NCI-H510A treated with DMSO at 0.1 percent for 48 hours (cell line): ENCODE data around the gene HYDIN.
"Not testable (repeated sequence)": the region's sequence is repeated elsewhere in the genome, so short reads cannot be mapped to it uniquely, and the experiment has no call there.

Experiments used
- DNase-seq: peaks from one replicate; lab custom pipeline; 2025; lab: John Stamatoyannopoulos, UW

The HYDIN gene

DNA sequence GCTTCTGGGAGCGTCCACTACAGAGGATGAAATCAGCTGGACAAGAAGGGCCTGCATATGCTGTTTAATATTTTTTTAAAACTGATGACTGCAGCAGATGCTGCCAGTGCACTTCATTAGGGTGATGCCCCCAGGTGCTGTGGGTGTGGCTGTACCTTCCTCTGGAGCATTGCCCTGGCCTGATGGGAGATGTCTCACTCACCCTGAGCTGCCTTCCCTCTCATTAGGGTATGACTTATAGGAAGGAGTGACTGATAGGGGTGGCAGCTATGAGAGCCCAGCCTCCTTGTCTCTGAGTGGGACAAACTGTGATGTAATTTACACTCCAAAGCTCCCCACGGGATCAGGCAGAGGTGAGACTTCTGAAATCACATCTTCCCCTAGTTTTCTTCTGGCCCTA is 234.7 kb downstream of the HYDIN start:
- DNase-seq, result not testable (repeated sequence)

DNA sequence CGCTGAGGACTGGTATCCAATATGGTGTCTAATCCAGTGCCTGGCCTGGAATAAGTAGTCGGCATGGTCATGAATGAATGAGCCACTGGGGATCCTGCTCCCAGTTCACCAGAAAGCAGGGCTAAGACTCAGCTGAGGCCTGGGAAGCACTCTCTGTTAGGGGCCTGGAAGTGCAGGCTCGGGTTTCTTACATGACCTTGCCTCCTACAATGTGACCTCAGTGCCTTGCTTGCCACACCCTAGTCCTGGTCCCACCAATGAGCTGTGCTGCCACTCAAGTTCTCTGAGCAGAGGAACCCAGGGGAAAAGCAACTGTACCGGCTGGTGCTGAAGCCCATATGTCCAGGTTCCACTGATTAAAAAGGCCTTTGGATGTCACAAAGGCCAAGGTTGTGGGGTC is 238.0 kb downstream of the HYDIN start:
- not testable (repeated sequence) for DNase-seq

DNA sequence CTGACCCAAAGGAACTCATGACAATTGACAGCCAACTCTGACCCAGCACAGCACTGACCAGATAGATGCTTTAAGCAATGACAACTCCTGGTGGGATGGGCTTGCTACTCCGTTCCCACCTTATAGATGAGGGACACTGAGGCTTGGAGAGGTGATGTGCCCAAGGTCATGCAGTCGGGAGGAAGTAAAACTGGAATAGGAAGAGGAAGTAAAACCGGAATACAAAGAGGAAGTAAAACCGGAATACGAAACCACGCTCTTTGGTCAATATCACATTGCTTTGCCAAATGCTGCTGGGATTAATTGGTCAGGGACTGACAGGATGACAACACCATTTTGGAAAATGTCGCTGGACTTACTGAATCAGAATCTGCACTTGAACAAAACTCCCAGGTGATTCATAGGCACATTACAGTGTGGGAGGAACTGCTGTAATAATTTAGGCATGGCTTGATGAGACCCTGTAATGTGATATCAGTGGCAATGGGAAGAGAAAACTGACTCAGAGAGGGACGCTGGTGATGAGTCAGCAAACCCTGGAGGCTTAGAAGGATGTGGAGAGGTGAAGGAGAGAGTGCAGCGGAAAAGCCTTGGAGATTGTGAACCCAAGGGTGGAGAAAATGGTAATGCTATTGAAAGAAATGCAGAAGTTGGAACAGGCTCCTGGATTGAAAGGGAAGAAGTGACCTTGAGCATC is 243.4 kb downstream of the HYDIN start:
- DNase-seq, result not testable (repeated sequence)

DNA sequence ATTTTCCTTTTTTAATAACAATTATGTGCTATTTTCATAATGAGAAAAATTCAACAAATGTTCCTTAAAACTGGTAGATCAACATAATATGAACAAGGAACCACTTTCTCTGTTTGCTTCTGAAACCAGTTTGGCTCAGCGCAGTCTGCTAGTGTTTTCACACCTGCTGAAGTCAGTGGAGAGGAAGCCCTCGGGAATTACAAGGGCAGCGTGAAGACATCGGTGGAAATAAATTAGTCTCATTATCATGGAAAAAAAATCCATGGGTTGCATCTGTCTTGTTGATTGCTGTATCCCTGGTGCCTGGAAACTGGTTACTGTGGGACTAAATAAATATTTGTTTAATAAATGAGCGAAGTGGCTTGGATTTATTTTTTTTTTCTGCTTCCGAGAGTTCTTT is 245.8 kb downstream of the HYDIN start:
- peak; percentile 1 for DNase-seq

DNA sequence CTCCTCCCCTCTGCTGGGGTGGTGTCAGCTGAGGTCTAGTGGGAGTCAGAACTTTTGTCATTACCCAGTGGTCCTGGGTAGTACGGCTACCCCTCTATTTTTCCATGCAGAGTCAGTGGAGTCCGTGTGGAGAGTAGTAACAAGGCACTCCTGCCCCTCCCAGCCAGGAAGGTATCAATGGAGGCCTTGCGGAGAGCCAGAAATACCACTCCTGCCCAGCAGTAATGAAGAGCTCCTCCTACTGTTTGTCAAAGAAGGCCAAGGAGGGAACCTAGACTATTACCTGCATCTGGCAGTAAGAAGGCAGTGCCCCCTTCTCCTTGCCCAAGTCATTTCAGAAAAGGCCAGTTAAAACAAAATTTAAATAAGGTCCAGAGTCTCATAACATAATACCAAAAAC is 262.2 kb downstream of the HYDIN start:
- not testable (repeated sequence) for DNase-seq

DNA sequence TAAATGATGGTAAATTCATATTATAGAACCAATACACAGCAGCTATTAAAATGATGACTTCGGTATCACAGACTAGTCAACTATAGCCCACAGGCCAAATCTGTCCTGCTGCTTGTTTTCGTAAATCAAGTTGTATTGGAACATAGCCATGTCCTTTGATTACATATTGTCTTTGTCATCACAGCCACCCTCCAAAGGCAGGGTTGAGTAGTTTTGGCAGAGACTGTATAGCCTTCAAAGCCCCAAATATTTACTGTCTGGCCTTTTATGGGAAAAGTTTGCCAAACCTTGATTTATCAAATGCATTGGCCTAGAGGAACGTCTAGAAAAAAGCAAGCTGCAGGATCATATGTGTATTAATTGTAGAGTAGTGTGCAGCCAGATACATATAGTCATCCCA is 270.4 kb downstream of the HYDIN start:
- DNase-seq, result not testable (repeated sequence)

DNA sequence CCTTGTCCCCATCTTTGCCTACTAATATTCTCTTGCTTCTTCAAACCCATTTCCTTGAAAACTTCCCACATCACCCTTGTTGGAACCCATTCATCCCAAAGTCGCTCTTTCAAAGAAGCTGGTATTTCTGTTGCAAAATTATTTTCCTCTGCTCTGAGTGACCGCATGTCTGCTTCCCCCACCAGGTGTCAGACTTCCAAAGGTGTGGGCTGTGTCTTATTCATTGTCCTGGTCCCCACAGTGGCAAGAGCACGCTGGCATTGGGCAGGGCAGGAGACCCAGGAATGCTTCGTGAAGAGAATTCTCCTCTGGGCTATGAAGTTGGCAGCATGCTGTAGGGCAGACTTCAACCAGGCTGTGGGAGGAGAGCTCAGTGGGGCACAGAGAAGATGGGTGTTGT is 275.6 kb downstream of the HYDIN start:
- not testable (repeated sequence) for DNase-seq

DNA sequence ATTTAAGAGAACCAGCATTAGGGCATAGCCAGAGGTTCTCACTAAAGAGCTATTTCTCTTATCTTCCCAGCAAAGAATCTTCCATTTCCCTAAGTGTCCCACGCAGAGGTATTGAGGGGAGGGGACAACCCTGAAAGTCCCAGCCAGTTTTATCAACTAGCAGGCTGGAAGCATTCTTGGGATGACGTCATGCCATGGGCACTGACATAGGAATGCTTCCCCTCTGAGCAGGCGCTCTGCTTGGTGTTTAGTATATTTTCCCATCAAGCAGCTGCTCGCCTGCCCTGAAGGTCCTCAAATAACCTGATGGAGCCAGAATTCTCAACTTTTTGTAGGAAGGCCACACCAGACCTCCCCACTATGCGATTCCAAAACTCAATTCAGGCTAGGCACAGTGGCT is 276.7 kb downstream of the HYDIN start:
- not testable (repeated sequence) for DNase-seq

DNA sequence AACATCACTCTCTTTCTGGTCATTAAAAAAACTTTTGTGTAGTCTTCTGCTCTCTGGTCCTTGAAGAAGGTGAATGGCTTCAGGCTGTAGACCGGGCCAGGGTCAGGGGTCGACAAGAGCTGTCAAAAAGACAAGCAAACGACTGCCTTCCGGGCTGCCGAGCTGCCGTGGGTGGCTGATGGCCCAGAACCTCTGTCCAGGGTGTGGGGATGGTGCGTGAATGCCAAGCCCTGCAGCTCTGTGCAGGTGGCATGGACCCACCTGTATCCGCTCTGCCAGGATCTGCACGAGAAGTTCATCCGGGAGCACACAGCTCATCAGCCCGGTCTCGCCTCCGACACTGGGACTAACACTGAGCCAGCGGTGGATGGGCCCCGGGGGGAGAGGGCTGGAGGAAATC is 287.0 kb downstream of the HYDIN start:
- not testable (repeated sequence) for DNase-seq

DNA sequence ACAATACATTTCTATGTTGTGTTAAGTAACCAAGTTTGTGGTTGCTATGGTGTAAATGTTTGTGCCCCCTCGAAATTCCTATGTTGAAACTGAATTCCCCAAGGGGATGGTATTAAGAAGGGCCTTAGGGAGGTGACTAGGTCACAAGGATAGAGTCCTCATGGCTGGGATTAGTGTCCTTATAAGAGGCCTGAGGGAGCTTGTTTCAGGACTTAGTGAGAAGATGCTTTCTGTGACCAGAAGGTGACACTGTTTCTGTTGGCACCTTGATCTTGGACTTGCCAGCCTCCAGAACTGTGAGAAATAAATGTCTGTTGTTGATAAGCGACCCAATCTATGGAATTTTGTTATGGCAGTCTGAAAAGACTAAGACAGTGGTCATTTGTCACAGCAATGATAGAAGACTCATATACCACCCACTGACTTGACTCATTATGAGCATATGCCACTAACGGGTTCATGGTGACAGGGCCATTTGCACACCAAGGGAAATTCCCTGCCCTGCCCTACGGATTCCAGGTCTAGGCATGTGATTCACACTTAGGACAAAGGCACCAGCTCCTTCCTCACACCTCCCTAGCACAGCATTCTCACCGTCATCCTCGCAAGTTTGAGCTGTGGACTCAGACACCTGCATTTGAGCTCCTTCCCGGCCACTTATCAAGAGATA is 290.7 kb downstream of the HYDIN start:
- not testable (repeated sequence) for DNase-seq

DNA sequence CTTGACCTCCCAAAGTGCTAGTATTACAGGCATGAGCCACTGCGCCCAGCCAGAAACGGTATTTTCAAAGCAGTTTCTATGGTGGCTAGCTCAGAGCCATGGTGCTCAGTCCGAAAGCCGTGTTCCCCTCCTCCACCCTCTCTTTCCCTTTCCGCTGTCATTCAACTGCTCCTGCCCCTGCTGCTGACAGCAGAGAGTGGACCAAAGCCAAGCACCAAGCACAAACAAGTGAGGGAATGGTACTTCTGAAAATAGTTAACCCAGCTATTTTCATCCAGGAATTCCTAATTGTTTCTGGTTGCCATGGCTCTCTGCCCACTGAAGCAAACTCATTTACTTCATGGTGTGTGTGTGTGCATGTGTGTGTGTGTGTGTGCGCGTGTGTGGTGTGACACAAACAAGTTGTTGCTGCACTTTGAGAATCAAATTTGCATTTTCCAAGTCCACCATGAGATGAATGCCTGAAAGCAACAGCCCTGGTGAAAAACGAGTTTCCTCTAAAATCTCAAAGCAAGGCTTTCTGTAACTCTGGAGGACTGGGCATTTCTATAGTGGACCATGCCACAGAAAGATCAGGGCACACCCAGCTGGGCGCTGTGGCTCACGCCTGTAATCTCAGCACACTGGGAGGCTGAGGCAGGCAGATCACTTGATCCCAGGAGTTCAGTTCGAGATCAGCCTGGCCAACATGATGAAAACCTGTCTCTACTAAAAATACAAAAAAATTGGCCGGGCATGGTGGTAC is 293.6 kb downstream of the HYDIN start:
- not testable (repeated sequence) for DNase-seq

DNA sequence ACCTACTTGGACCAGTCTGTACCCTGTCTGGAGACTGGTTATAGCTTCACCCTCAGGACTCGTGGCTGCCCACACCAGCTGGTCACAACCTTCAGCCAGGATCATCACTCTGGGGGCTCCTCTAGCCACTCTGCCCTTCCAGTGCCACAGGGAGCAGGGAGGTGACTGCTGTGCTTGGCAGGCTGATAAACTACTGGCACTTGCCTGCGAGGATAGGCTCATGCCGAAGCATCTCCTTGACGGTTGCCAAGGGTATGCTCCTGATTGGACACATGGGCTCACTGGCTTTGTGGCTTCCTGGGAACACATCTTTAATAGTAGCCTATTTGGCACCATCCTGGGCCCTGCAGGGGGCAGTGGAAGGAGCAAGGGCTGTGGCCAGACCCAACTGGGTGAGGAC is 295.2 kb downstream of the HYDIN start:
- DNase-seq, result not testable (repeated sequence)

DNA sequence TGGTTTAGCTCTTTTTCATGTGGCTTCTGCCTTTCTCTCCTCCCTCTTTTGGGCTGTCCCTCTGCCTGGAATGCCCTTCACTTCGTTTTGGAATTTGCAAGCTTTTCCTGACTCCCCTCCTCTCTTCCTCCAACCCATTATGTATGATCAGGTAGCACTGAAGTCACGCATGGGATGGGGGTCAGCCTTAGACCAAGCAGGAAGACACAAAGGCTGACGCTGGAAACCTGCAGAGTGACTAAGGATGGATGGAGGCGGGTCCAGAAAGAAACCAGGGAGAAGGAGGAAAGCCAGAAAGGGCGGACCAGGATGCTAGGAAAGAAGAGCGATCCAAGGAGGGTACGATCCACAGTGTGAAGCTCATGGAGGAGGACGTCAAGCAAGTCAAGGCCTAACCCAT is 296.8 kb downstream of the HYDIN start:
- DNase-seq, result not testable (repeated sequence)

DNA sequence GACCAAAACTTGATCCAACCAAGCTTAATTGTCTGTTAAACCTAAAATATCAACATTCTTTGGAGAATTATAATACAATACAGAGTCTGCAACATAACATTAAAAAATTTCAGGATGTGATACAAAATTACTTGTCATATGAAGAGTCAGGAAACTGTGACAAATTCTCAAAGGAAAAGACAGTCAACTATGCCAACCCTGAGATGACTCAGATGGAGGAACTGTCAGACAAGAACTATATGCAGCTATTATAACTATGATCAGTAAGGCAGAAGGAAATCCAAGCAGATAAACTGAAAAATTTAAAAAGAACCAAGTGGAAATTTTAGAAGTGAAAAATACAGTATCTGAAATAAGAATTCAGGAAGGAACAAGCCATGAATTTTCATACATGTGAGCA is 299.8 kb downstream of the HYDIN start:
- not testable (repeated sequence) for DNase-seq

DNA sequence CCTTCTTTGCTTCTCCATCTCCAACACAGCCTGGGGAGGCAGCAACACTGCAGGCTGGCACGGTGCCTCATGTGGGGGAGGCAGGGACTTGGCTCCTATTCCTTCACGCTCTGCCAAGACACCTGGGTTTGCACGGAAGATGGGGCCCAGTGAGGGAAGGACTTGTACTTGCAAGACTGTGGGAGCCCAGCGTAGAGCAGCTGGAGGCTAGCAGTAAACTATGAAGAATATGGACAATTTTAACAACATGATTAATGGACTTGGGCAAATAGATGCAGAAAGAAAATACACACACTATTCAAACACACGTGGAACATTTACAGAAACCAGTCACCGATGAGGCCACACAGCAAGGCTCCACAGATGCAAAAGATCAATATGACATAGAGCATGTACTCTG is 308.4 kb downstream of the HYDIN start:
- not testable (repeated sequence) for DNase-seq

DNA sequence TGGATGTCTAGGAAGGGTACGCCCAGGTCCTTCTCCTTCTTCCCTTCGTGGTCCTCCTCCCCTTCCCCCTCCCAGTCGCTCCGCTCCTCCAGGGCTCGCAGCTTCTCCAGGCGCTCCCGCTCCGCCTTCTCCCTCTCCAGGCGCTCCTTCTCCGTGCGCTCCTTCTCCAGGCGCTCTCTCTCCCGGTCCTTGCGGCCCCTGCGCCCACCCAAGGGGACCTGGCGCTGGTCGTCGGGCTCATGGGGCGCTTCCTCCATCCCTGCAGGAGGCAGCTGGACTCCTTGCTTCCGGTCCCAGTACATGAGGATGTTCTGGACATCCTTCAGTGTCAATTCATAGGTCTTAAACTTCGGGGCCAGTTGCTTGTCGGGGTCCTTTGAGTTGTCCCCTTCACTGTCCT is 309.9 kb downstream of the HYDIN start:
- DNase-seq, result not testable (repeated sequence)

DNA sequence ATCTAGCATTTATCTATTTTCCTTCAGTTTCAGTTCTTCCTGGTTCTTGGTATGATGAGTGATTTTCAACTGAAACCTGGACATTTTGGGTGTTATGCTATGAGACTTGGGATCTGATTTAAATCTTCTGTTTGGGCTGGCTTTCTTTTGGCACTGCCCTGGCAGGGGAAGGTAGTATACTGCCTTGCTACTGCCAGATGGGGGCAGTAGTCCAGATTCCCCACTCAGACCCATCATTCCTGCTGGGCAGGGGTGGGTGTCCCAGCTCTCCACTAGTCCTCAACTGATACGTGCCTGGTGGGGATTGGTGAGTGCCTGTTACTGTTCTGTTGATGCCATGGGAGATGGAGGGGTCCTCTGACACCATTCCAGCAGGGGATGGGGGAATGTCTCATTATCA is 342.3 kb downstream of the HYDIN start:
- DNase-seq, result not testable (repeated sequence)

DNA sequence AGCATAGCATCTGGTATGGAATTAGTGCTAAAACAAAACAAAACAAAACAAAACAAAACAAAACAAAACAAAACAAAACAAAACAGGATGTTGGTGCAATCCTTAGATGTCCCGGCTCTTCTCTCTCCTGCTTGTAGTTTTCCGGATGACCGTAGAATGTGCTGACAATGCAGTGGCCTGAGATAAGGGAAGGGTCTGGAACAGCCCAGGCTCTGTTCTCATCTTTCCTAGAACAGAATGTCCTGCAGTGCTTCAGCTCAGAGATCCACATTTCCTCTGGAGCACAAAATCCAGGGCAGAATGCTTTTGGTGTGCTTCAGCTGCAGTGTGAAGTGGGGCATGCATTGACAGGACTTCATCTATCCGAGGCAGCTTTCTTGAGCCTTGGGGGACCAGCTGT is 345.9 kb downstream of the HYDIN start:
- DNase-seq, result not testable (repeated sequence)

DNA sequence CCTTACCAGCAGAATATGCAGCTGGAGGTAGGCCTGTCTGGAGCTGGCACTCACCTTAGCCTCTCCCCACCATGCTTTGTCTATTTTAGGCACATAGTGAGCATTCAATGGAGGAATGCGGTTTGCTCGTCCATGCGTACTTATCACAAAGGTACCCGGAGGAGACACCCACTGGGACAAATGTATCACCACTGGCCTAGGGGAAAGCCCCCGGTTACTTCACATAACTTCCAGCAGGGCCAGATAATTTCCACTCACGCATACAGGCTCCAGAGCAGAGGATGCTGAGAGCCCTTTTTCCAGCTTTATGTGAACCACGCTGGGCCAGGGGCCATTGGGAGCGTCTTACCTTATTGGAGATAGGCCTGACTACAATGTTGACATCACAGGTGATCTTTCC is 348.2 kb downstream of the HYDIN start:
- DNase-seq, result not testable (repeated sequence)

DNA sequence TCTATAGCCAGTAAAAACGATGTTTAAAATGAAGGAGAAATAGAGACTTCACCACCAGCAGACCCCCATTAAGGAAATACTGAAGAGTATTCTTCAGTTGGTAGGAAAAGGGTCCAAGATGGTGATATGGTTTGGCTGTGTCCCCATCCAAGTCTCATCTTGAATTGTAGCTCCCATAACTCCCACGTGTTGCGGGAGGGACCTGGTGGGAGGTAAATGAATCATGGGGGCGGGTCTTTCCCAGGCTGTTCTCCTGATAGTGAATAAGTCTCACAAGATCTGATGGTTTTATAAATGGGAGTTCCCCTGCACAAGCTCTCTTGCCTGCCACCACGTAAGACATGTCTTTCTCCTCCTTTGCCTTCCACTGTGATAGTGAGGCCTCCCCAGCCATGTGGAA is 352.6 kb downstream of the HYDIN start:
- DNase-seq, result not testable (repeated sequence)

DNA sequence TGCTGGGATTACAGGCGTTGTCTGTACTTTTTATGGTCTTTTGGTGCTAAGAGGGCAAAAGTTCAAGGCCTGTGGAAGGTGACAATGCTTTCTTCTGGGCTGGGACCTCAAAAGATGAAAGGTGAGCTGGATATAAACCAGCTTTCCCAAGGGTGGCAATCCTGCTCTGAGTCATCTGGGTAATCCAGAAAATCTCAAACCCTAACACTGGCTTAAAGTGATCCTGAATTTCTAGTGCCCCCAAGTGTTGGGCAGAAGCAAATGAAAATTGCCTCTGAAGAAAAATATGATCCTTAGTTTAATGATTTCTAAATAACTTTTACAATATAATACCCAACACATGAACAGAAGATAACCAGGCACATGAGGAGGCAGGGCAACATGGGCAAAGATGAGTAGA is 354.1 kb downstream of the HYDIN start:
- DNase-seq, result not testable (repeated sequence)

DNA sequence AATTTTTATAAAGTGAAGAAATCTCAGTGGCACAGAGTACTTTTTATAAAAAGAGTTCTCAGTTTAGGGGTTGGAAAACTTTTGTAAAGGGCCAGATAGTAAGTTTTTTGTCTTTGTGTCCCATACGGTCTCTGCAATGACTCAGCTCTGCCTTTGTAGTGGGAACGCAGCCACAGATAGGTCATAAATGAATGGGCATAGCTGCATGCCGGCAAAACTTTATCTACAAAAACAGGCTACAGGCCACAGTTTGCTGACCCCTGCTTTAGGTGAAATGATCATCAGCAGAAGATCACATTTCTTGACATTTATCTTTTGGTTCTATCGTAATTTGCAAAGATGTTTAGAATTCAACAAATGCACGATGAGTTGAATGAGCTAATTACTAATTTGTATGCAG is 365.8 kb downstream of the HYDIN start:
- not testable (repeated sequence) for DNase-seq

DNA sequence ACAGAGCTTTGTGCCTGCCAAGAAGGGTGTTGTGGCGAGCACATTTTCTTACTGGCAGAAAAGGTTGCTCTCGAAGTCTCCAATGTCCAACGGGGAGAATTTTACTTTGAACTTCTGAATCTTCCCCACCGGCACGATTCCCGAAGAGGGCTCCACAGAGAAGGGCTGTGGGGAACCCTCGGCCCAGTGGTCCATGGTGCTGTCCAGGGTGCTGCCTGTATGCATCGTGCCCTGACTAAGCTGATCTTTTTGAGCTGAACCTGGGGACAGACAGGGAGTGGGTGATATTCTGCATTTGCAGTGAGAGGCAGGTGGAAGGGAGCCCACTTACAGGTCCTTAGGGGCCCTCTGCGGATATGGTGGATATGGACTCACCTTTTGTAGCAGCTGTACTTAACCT is 368.5 kb downstream of the HYDIN start:
- not testable (repeated sequence) for DNase-seq
